ENCODE measurements around the gene KCNJ16. TPM values are rescaled to one million over a fixed set of nuclear protein-coding genes. Genes with fewer than 3 reads are reported as not detected.
"Not testable (repeated sequence)": the region's sequence is repeated elsewhere in the genome, so short reads cannot be mapped to it uniquely, and the experiment has no call there.

KCNJ16 gene
- total RNA-seq: not detected

DNA sequence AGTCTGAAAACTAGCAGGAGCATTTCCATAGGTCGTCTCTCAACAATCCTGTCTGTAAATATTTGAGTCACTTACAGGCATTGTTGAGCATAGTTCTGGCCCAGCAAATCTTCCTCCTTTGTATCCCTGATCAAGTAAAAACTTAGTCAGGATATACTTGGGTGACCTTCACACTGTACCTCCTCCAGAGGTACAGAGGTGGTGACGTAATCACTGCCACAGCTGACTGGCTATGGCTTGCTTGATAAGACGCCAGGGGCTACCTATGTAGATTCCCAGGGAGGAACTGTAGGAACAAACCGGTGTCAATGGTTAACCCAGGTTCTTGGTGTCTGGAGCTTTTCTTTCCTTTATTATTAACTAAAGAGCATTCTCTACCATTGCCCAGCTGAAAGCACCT lies at the start of gene KCNJ16:
KCNJ16 (plus strand) TSS at position 270 of the 400 bp plus-strand sequence. CDS start 56,863 bp downstream, outside the sequence.
- no peak for ATAC-seq

DNA sequence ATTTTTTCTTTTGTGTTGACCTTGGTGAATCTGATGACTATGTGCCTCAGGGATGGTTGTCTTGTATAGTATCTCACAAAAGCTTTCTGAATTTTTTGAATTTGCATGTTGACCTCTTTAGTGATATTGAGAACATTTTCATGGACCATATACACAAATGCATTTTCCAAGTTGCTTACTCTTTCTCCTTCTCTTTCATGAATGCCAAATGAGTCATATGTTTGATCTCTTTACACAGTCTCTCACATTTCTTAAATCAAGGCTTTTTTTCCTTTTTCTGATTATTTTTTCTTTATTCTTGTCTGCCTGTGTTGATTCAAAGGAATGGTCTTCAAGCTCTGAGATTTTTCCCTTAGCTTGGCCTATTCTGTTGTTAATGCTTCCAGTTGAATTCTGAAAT lies 46.6 kb upstream of the KCNJ16 start:
- no peak for ATAC-seq

DNA sequence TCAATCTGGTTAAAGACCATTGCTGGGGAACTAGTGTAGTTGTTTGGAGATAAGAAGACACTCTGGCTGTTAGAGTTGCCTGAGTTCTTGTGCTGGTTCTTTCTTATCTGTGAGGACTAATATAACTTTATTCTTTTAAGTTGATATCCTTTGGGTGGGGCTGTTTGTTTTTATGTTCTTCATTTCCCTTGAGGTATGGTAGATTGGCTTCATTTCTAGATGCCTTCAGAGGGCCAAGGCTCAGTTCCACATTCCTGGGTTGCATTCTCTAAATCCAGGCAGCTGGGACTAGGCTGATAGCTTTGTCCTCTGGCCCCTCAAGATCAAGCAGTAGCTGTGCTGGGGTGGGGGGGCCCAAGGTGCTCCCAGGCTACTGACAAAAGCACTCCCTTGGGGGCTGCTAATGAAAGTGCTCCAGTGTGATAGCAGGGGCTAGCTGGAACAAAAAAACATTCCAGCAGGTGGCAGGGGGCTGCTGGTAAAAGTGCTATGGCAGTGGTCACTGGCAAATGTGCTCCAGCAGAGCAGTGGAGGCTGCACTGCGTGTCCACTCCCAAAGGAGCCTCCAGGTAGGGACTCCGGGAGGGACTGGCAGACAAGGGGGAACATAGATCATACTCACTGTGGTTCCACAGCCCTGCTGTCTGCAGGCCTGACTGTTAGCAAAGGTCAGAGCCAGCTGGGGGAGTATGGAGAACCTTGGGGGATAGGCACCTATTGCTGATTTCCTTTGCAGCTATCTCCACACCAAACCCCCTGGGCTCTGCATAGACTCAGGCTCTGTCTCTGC lies 45.9 kb upstream of the KCNJ16 start:
- no peak for ATAC-seq

DNA sequence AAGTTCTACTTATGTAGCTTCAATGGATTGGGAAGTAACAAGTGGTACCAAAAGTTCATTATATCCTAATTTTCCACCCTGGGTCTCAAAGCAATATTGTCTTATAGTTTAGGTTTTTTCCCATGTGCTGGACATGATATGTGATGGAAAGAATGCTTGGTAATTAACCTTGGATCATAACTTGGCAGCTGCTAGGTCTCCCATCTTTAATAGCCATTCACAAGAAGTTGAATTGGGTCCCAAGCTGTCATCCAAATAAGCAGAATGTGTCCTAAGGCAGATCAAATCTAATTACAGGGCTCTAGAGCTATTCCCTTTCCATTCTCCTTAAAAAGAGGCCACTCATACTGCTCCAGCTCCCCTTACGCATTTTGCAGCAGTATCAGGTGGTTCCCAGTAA lies 44.7 kb upstream of the KCNJ16 start:
- ATAC-seq: no peak

DNA sequence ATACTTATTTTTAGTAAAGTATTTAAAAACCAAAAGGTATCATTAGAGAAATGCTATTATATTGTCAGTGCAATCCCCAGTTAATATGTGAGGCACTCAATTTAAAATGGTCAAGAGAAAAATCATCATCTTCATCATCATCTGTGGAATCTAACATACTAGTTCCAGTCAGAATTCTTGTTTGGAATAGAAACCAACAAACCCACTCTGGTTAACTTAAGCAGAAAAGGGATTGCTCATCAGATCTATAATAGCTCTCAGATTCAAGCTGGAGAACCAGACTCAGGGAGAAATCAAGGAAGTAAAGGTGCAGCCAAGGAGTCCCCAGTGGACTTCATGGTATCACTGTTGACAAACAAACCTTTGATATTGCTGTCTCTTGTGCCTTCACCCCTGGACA lies 43.7 kb upstream of the KCNJ16 start:
- ATAC-seq: no peak

DNA sequence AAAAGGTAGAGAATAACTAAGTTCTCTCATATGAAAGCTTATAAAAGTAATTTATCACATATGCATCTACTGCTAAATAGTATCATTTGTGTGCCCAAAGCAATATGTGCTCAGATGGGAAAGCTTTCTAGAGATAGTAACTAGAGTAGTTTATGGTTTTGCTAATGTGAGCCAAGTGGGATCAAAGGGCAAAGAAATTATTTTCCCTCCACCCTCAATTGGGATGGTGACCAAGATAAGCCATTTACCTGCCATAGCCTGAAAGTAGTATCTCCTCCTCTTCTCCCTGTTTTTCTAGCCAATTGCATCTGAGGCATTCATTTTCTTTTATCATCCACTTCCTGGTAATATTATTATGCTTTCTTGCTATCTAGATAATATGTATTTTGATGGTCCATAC lies 41.9 kb upstream of the KCNJ16 start:
- no peak for ATAC-seq

DNA sequence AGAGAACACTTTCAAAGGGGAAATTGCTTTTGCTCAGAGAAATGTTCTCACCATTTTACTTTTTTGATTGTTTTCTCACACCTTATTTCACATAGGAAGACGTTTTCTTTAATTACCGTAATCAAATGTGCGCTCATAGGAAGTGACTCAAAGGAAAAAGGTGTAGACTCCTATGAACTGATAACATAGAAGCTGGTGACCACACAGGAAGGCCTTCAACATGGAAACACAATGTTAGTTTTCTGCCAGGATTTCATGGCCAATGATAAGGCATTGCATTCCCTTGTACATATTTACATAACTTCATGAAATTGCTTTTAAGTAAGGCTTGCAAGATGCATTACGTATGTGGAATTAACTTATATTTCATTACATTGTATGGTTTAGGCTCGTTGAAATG lies 40.9 kb upstream of the KCNJ16 start:
- ATAC-seq: no peak

DNA sequence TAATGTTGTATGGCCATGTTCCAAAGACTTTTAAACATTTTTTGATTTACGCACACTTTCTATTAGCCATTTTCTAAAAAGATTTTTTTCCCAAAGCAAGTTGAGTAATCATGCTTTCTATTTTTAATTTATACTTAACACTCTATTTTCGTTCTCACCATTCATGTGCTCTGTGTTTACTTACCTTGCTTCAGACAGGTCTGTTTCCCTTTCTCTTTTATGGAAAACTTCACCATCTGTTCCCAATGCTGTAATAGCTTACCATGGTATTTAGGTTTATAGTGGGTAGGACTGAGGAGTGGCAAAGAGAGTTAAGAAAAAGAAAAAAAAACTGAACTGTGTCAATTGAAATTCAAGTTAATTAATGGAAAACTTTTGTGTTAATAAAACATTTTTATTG lies 37.5 kb upstream of the KCNJ16 start:
- ATAC-seq: no peak

DNA sequence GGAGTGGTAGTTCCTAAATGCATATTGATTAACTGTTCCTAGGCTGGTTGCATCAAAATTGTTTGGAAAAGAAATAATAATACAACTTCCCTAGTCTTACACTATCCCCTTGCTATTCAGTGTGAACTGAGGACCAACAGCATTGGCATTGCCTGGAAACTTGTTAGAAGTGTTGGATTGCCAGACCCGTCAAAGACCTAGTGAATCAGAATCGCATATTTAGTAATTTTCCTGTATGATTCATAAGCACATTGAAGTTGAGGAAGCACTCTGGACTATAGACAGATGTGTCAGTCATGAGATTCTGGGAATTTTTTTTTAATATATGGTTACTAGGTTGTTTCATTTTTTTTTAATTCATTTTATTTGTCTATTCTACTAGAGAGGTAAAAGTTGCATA lies 34.7 kb upstream of the KCNJ16 start:
- ATAC-seq: peak; percentile 75

DNA sequence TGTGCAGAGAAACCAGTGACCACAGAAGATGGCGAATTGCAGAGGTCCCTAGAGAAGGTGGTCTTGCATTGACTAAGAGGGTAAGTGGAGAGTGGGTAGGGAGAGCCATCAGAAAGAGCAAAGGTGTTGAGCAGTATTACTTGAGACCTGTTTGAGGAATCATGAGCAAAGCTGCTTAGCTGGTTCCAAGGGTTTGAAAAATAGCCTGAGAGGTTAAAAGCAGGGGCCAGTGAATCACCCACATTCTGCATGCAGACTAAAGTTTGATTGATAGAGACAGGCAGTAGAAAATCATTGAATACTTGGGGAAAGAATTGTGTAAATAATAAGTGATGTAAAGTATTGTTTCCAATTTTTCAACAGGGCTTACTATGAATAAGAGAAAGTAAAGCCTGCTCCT lies 34.0 kb upstream of the KCNJ16 start:
- peak; percentile 90 for ATAC-seq

DNA sequence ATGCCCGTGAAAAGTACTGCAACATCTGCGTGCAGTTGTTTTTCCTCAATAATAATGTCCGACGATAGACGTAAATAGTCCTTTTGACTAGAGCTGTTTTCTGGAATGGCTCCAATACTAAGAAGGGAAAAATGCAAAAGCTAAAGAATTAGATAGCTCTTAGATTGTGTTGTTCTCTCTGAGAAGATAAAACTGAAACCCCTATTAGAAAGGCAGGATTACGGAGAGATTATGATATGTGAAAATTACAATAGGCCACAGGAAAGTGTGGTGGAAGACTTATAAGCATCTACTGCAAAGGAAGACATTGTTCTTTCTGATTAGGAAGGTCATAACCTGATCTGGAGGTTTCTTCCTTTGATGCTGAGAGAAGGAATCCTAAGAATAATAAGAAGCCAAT lies 33.5 kb upstream of the KCNJ16 start:
- no peak for ATAC-seq

DNA sequence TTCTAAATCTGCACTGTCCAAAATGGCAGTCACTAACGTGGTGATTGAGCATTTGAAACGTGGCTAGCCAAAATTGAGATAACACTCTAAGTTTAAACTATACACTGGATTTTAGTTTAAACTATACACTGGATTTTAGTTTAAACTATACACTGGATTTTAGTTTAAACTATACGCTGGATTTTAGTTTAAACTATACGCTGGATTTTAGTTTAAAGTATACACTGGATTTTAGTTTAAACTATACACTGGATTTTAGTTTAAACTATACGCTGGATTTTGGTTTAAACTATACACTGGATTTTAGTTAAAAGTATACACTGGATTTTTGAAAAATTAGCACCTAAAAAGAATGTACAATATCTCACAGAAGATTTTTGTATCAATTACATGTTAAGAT lies 29.2 kb upstream of the KCNJ16 start:
- ATAC-seq: not testable (repeated sequence)

DNA sequence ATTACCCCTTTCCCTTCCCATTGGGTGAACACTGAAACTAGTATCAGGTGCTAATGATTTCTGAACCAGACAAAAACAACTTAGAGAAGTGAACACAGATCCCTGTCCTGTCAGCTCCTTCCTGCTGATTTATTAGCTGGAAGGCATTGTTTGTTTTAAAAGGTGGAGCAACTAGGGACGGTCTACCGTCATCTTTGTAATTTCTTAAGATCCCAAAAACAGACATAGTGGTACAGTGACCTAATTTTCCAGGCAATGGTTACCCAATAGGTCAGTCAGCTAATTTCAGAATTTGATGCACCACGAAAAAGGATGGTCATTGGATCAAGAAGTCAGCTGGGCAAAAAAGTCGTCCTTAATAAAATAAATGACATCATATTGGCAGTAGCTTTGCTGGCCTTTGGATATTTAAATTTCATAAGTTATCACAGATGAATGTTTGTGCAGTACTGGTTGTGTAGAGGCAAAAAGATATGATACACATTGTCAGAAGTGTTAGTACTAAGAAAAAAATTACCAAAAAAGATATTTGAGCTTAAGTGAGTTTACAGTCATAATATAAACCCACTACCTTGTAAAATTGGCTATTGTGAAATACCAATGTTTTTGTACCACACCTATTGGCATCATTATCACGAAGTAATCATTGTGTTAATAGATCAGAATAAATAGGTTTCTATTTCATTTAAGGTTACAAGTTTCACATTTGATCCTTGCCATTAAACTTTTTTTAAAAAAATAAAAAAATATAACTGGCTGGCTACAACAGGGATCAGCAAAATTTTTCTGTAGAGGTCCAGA lies 27.2 kb upstream of the KCNJ16 start:
- no peak for ATAC-seq

DNA sequence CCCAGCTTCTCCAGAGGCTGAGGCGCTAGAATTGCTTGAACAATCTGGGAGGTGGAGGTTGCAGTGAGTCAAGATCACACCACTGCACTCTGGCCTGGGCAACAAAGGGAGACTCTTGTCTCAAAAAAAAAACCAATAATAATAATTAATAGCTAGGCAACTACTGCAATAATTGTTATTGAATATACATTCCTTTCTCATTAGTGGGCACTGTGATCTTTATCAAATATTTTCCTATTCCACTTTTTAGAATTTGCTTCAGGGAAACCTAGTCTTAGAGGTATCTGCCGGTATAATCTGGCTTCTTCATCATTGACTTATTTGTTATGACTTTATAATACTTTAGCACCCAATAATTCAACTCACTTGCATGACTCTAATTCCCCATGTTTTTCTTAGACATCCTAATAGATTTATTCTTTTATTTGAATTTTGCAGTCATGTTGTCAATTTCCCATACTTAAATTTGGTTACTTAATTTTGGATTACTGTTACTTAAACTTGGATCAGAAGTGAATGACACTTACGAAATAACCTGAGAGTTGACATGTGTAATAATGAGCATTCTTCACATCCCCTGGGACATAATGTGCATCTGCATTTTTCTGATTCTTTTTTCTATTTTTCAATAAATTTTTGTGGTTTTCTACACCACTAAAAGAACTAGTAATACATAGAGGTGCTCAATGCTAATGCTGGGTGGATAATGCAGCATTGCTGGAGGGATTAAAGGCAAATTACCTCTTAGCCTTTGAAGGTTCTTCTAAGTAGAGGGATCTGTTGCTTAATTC lies 25.0 kb upstream of the KCNJ16 start:
- ATAC-seq: no peak

DNA sequence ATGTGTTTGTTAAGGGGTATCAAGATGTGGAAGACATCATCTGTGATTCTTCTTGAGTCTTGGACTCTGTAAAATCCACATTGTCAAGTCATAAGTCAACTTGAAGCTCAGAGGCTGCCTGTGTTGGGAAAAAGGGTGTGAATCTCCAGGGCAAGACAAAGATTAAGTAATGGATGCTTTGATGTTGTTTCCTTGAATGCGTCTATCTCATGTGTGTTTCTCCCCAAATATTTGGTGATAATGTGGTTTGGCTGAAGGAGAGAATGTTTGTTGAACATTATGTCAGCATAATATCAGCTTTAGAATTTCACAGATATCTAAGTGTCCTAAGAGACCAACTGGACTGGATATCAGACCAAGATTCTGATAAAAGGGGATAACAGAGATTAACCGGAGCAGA lies 24.1 kb upstream of the KCNJ16 start:
- no peak for ATAC-seq

DNA sequence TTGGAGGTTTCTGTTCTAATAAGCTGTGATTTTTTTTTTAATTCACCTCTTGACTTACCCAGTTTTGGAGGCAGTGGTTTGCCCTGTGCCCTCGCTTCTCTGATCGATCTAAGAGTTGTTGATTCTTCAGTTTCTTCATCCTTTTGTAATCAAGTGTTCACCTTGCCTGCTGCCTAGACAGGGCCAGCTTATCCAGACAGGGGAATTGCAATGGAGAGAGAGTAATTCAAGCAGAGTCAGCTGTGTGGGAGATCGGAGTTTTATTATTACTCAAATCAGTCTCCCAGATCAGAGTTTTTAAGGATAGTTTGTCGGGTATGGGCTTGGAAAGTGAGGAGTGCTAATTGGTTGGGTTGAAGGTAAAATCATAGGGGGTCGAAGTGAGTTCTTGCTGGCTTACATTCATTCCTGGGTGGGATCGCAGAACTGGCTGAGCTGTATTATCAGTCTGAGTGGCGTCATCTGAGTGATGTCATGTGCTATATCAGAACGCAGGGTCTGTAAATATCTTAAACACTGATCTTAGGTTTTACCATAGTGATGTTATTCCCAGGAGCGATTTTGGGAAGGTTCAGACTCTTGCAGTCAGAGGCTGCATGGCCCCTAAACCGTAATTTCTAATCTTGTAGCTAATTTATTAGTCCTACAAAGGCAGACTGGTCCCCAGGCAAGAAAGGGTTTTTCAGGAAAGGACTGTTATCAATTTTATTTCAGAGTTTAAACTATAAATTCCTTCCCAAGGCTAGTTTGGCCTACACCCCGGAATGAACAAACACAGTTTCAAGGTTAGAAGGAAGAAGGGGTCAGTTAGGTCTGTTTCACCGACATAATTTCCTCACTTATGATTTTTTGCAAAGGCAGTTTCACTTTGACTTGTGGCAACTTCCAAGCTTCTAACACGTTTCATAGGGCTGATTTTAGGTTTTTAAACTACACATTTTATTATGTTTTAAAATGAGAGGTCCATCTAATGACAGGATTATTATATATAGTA lies 21.5 kb upstream of the KCNJ16 start:
- no peak for ATAC-seq

DNA sequence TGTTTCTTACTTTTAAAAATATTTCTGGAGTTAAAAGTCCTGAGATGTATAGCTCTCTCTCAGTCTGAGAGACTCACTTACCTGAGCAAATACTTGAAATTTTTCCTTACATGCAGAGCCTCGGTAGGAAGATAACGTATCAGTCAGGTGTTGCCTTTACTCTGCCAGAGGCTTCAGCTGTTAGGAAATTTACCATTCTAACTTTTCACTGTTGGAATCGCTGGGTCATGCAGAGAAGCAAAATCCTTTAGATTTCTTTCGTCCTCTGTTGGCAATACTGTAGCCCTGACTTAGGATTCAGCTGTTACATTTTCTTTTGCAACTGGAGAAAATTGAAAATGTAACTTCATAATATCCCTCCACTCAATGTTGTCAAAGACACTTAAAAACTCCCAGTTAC lies 20.0 kb upstream of the KCNJ16 start:
- no peak for ATAC-seq

DNA sequence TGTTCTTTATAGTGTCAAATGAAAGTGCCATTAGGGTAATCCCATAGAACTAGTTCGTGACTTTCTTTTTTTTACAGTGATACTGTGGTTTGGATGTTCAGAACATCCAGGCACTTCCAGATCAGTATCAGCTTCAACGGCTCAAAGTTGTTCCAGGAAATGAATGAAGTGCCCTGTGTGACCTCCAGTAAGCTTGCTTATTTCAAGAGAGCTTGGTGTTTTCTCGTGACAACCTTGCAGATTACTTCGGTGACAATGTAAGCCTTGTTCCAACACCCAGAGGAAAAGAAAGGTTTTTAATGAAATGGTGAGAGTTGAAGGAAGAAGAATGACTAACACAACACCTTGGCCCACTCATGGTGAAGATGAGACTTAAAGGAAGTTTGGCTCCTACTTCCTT lies 16.0 kb upstream of the KCNJ16 start:
- ATAC-seq: no peak

DNA sequence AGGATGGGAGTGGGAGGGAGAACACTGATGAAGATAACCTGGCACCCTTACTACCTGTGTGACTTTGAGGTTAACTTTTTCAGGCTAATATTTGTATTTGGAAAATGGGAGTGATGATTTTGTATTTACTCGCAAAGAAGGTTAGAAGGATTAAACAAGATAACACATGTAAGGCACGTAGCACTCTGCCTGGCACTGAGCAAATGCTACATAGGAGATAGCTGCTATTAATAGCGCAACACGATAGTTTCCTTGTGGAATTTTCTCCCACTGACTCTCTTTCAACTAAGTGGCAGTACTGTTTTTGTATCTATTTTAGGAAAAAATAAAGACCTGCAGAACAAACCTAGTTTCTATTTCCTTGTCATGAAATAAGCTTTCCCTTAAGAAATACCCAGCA lies 15.4 kb upstream of the KCNJ16 start:
- ATAC-seq: no peak

DNA sequence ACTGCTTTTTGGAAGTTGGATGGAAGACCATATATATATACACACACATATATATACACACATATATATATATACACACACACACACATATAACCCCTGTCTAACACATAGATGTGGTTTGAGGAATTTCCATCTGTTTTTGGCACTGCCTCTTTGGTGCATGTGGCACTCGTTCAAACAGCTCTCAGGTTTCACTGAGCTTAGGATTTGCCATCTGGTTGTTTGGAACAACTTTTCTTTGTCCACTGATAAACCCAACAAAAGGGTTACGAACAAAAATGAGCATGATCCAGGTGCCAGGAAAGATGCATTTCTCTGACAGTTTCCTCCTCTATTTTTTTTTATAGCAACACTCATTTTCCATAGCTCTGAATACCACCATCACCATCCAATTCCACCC lies 14.6 kb upstream of the KCNJ16 start:
- ATAC-seq: no peak

DNA sequence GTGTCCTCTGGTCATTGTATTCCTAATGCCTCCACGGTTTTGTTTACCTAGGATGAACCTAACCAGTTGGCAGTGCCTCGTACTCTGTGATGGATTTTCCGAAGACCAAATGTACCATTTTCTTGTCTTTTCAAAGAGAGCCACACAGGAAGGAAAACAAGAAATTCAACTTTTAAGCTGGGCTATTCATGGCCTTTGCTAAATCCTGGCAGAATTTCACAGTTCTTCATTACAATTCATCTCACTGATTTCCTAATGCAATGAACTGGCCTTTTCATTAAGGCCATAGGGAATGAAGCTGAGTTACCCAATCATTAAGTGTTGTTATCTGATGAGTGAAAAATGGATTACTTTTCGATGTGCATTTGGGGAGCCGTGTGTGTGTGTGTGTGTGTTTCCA lies 7.9 kb upstream of the KCNJ16 start:
- ATAC-seq: no peak
